Measurements from ENCODE around the gene ATXN7L3. TPM values are rescaled to one million over a fixed set of nuclear protein-coding genes. Genes with fewer than 3 reads are reported as not detected.
"Not testable (repeated sequence)": the region's sequence is repeated elsewhere in the genome, so short reads cannot be mapped to it uniquely, and the experiment has no call there.

The ATXN7L3 gene
- total RNA-seq, 1 donor from 2014 or later = 51.1 TPM

DNA sequence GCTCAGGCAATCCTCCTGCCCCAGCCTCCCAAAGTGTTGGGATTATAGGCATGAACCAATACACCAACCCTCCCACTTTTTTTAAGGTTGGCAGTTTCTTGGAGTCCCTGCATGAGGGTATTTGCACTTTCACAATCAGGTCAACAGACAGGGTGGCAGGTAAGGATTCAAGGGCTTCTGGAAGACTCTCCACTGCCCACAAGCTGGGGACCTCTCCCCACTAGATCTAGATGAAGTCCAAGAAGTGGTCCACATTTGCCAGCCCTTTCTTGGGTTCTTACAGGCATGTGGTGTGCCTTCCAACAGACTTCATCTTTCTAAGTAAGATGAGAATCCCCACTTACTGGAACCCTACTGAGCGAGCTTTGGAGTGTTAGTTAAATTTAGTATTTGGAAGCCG, 25.3 kb downstream of the ATXN7L3 start:
- no peak for DNase-seq

DNA sequence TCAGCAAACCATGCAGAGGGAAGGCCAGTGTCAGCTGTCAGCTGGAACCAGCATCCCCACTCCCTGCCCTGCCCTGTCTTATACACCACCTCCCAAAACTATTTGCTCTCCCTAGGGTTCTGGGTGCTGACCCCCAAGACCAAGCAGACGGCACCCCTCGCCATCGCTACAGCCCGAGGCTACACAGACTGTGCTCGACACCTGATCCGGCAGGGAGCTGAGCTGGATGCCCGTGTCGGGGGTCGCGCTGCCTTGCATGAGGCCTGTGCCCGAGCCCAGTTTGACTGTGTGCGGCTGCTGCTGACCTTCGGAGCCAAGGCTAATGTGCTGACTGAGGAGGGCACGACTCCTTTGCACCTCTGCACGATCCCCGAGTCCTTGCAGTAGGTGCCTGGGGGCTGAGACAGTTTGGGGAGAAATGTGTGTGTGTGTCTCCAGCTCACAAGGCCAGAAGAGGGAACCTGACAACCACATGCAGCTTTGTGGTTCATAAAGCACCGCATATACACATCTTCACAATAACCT, 27.7 kb downstream of the ATXN7L3 start:
- DNase-seq = no peak

DNA sequence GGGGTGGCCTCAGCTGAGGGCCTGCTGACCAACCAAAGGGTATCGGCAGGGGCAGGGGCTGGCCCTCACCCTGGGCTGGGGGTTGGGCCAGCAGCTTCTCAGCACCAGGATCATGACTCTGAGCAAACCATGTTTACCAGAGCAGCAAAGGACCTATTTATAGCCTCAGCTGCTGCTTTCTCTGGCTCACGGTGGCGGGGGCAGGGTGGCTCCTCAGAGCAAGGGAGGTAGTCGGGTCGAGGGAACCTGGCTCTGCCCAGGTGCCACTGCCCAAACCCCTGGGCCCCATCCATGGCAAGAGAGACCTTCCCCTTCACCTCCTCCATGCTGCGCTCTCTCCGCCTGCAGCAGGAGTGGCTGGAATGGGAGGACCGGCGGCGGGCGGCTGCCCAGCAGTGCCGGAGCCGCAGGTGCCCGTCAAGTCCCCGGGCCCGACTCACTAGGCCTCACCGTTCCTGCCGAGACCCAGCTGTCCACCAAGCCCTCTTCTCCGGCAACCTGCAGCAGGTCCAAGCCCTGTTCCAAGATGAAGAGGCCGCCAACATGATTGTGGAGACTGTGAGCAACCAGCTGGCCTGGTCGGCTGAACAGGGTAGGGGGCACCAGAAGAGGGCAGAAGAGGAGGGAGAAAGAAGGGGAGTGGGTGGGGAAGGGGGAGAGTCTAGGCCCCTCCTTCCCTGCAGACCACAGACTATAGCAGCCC, 29.0 kb downstream of the ATXN7L3 start, which contains the start of gene ASB16:
Gene ASB16, plus strand, starts transcription at position 206 of the 703 bp plus-strand sequence. Its CDS starts 86 bp downstream, at position 292.
- no peak for DNase-seq

DNA sequence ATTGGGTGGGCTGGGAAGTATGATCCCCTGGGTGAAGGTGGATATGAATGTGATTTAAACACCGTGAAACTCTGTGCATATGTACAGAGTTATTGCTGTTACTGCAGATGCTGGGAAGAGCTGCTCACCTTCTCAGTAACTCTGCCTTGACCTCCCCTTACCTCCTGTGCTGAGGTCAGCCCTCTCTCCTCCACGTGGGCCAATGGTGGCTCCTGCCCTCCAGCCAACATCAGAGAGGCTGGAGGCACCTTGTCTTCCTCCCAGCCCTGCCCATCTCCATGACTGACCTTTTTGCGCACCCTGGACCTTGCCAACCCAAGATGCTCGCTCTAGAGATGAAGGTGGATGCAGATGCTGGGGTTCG, 29.6 kb downstream of the ATXN7L3 start:
- no peak for DNase-seq

DNA sequence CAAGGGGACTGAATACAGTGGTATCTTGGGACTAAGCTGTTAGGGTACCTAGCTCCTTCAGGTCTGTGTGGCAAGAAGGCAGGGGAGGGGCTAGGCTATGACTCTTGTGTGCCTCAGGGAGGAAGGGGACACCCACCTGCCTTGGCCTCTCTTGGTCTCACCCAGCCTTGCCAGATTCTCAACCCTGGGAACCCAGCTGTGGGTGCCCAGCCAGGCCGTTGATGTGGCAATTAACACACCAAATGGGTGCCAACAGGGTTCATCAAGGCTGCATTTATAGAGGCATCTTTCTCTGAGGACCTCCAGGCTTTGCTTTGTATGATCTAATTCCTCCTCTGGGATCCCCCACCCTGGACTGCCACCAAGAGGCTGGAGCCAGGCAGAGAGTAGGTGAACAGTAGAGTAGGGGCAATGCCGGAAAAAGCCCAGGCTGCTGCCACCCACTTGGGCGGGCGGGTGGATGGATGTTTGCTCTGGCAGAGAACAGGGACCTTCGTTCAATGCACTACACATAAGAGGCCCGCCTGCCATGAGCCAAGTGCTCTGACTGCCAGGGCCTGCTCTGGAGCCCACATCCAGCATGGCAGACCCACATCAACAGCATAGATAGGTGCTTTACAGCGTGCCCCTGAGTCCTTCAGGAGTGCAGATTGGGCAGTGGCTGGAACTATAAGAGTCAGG, 32.4 kb downstream of the ATXN7L3 start:
- no peak for DNase-seq

DNA sequence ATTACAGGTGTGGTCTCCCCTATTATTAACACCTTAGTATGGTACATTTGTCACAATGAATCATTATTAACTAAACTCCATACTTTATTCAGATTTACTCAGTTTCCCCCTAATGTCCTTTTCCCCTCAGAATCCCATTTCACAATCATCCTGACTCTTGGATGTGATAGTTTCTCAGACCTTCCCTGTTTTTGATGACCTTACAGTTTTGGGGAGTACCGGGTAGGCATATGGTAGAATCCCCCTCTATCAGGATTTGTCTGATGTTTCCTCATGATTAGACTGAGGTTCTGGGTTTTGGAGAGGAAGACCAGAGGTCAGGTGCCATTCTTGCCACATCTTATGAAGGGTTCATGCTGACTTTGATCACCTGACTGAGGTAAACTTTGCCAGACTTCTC, 35.2 kb downstream of the ATXN7L3 start:
- no peak for DNase-seq

DNA sequence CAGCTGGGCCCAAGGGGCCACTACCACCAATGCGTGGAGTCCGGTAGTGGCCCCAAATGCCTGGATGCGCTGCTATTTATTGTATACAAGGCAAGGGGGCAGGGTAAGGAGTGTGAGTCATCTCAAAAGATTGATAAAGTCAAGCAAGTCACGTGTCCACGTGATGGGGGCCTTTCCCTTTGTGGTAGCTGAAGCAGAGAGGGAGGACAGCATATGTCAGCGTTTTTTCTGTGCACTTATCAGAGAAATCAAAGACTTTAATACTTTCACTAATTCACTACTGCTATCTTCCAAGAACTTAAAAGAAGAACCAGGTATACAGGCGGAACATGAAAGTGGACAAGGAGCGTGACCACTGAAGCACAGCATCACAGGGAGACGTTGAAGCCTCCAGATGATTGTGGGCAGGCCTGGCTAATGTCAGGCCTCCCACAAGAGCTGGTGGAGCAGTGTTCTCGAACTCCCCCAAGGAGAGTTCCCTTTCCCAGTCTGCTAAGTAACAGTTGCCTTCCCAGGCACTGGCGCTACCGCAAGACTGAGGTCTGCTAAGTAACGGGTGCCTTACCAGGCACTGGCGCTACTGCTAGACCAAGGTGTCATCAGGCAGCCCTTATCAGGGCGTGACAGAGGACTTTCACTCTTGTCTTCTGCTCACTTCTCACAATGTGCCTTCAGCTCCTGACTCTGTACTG, 40.0 kb downstream of the ATXN7L3 start:
- DNase-seq = peak; percentile 16

DNA sequence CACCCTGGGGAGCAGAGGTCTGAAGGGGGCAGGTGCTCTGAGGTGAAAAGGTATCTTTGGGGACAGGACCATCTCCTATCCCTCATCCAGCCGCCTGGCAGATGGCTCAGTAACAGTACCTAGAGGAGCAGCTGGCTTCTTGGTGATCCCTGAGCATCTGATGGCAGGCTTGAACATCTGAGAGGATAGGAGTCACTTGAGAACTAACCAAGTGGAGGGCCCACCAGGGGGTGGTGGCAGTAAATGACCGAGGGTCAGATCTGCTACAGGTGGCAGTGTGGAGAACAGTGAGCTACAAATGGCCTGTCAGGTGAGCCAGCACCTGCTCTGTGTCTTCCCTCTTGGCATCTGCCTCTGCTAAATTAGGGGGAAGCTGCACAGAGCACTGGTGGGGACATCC, 44.2 kb downstream of the ATXN7L3 start:
- no peak for DNase-seq

DNA sequence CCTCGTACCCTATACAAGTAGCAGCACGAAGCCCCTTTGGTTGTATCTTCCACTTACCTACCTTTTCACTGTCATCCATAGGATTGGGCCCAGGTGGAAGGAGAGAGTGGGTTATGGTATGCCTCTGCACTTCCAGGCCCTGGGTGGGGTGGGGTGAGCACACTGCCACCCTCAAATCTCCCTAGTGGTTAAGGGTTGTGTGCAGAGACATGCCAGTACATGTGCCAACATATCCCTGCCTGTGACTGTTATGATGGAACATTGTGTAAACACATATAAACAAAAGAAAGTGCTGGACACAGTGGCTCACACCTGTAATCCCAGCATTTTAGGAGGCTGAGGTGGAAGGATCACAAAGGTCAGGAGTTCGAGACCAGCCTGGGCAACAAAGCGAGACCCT, 46.8 kb downstream of the ATXN7L3 start:
- no peak for DNase-seq

DNA sequence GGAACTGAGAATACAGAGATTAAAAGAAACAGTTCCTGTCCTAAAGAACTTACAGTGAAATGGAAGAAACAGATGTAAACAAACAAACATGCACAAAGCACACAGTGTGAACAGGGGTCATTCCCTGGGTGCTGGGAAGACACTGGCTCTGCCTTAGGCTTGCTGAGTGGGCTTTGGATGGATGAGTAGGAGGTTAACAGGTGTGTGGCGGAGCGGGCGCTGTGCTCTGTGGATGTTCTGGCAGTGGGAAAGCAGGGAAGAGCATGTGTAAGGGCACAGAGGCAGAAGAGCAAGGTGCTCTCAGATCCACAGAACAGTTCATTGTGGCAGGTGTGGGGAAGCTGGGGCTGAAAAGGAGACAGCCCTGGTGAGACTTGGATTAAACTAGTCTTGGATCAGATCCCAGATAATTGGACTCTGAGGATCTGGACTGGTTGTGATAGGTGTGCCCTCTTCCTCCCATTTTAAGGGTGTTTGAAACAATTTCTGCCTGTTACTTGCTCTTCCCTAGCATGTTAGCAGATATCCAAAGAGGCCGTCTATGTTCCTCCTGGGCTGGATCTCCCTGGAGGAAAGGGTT, 49.8 kb downstream of the ATXN7L3 start:
- DNase-seq = no peak

DNA sequence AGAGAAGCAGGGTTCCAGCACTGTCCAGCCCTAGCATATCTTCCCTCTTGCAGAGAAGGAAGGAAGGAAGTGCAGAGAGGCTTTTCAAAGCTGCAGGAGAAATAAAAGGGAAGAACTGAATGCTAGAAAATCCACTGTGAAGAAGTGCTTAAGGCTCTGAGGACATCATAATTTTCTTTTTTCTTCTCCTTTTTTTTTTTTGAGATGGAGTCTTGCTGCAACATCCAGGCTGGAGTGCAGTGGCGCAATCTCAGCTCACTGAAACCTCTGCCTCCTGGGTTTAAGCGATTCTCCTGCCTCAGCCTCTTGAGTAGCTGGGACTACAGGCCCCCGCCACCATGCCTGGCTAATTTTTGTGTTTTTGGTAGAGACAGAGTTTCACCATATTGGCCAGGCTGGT, 50.6 kb downstream of the ATXN7L3 start:
- DNase-seq = not testable (repeated sequence)

DNA sequence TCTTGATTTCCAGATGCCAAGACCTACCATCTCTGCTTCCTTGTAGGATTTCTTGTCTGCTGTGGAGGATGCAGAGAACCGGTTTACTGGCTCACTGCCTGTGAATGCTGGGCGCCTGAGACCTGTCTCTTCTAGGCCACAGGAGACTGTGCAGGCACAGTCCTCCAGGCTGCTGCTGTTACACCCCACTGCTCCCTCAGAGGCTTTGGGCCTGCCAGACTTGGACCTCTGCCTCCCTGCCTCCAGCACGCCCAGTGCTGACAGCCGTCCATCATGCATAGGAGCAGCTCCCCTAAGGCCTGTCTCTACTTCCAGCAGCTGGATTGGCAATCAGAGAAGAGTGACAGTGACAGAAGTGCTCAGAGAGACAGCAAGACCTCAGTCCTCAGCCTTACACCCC, 51.9 kb downstream of the ATXN7L3 start:
- DNase-seq = no peak

DNA sequence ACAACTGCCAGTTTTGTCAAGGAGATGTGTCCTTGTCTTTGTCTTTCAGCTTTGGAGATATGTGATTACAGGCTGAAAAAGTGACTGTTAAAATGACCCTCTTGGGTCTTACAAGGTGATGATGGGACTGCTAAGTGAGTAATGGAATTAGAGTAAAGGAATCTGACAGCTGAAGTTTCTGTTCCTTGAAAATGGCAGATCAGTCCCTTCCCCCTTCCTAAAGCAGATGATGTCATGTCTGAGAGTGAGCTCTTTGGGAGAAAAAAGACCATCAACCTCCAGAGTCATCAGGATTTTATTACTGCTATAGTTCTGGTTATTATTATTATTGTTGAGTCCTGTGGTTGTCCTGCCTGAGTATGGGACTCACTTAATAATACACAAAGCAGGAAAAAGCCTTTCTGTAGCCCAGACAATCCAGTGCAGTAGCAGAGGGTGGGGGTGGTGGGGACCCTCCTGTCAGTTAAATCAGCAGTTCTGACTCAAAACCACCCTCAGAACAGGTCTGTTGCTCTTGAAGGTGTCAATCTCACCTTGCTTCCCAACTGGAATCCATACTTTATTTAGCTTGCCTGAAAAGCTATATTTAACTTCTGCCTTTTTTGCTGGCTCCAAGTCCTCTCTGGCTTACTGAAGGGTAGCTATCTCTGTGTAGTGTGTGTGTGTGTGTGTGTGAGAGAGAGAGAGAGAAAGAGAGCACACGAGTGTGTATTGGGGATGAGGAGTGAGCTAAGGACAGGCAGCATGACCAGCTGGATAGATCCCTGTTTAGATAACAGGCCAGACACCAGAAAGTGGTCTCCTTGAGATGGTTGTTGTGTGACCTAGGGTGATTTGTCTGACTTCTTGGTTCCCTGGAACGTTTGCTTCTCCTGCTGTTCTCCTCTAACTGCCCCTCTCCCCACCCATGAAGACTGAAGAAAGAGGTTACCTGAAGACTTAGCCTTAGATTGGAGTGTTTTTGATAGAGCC, 53.0 kb downstream of the ATXN7L3 start:
- no peak for DNase-seq

DNA sequence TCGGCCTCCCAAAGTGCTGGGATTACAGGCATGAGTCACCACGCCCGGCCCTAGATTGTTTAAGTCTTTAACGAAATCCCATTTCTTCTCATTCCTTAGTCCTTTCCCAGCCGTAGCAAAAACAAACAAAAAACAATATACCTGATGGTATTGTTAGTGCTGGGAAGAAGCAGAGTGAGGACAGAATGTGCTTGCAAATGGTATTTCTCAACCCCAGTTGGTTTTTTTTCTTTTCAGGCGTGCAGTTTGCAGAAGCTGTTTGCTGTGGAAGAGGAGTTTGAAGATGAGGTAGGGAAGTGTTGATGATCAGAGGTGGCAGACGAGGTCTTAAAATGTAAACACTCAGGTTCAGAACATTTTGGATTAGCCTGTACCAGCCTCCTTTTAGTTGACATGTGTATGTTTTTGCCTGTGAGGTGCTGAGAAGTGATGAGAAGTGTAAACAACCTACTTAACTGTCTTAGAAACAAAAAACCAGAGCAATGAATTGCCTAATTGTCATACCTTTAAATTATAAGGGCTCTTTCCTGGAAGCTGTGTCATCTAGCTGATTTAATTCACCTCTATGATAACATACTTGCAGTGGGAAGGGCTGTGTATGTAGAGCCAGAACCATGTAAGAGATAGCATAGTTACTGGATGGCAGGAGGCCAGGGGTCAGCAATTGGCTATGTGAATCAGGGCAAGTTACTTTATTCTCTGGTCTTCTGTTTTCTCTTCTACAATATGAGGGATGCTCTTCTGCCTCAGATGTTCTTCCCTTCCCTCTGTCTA, 54.5 kb downstream of the ATXN7L3 start:
- DNase-seq = no peak

DNA sequence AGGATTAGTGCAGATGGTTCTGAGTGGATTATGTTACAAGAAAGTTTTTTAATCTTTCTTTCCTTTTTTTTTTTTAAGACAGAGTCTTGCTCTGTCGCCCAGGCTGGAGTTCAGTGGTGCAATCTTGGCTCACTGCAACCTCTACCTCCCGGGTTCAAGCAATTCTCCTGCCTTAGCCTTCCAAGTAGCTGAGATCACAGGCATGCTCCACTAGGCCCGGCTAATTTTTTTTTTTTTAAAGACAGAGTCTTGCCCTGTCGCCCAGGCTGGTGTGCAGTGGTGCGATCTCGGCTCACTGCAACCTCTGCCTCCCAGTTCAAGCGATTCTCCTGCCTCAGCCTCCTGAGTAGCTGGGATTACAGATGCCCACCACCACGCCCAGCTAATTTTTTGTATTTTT, 55.8 kb downstream of the ATXN7L3 start:
- DNase-seq = not testable (repeated sequence)

Other genes with a start within 250 kb of the ATXN7L3 start
- not detected in 2 replicates for gene PYY, start 245.9 kb downstream of the ATXN7L3 start, total RNA-seq
- gene NAGS, start 195.3 kb downstream of the ATXN7L3 start, total RNA-seq = 6.8 and 10.0 TPM in 2 replicates
- 85.2 and 117 TPM in 2 replicates for gene TMEM101, start 184.9 kb downstream of the ATXN7L3 start, total RNA-seq
- gene LSM12, start 133.2 kb downstream of the ATXN7L3 start, total RNA-seq = 21.8 and 32.0 TPM in 2 replicates
- 14.3 and 35.1 TPM in 2 replicates for gene G6PC3, start 129.1 kb downstream of the ATXN7L3 start, total RNA-seq
- 50.3 and 52.1 TPM in 2 replicates for gene HDAC5, start 76.2 kb downstream of the ATXN7L3 start, total RNA-seq
- gene HROB, start 58.0 kb downstream of the ATXN7L3 start, total RNA-seq = 1.2 and 2.9 TPM in 2 replicates
- gene ASB16, start 29.2 kb downstream of the ATXN7L3 start, total RNA-seq = 0.17 TPM in 1 of 2 replicates, not detected in the other
- 37.0 and 40.2 TPM in 2 replicates for gene TMUB2, start 12.9 kb downstream of the ATXN7L3 start, total RNA-seq
- gene UBTF, start 19.8 kb upstream of the ATXN7L3 start, total RNA-seq = 59.2 and 68.4 TPM in 2 replicates
- gene SLC4A1, start 68.3 kb upstream of the ATXN7L3 start, total RNA-seq = not detected in 2 replicates
- under 0.01 TPM in 1 of 2 replicates, not detected in the other for gene RUNDC3A, start 108.7 kb upstream of the ATXN7L3 start, total RNA-seq
- gene SLC25A39, start 124.9 kb upstream of the ATXN7L3 start, total RNA-seq = 88.8 and 120 TPM in 2 replicates
- gene GRN, start 145.4 kb upstream of the ATXN7L3 start, total RNA-seq = 543 and 963 TPM in 2 replicates
- 7.0 and 9.7 TPM in 2 replicates for gene FAM171A2, start 164.0 kb upstream of the ATXN7L3 start, total RNA-seq
- gene ITGA2B, start 189.8 kb upstream of the ATXN7L3 start, total RNA-seq = 0.19 and 1.0 TPM in 2 replicates